HT-29 (cell line): Measurements from ENCODE around the gene FAM107B. TPM values are rescaled to one million over a fixed set of nuclear protein-coding genes. Genes with fewer than 3 reads are reported as not detected.
"Not testable (repeated sequence)": the region's sequence is repeated elsewhere in the genome, so short reads cannot be mapped to it uniquely, and the experiment has no call there.

Source experiments
- DNase-seq: peaks from one replicate; pipeline ENCODE4 v3.0.0-alpha.2; 2015; ENCODE audit warnings: low spot score
- total RNA-seq: library from RNA; depleted of rRNA; stranded (reverse); fragments of >200 nt; shearing (Covaris generic); gene quantifications from 2 replicates; pipeline ENCODE4 v1.2.3, GENCODE V29; 2014

The FAM107B gene
- total RNA-seq, 1 experiment from 2014 or later = 11.0 TPM

DNA sequence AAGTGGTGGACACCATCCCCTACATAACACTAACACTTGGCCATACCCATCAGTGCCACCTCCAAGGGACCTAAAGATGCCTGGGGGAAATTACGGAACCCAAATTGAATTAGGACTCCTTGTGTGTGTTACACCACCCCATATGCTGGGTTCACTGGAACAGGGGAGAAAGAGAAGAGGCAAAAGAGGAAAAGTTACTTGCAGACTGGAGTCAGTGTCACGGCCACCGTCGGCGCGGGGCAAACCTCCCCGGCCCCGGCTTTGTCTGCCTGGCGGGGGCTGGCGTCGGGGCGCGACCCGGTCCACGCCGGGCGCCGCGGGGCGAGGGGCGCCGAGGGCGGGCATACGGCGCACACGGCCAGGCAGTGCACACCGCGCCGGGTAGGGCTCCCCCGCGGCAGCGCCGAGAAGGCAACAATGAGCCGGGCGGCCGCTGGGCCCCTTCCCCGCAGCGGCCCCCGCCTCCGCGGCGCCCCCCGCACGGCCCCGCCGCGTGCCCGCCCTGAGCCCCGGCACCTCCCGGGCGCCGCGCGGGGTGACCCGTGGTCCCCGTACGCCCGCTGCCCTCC, 171.1 kb downstream of the FAM107B start:
- peak; percentile 45 for DNase-seq

GRCh38 chr10:14602807-14603533, 171.7 kb downstream of the FAM107B start:
- DNase-seq = peak; percentile 27

DNA sequence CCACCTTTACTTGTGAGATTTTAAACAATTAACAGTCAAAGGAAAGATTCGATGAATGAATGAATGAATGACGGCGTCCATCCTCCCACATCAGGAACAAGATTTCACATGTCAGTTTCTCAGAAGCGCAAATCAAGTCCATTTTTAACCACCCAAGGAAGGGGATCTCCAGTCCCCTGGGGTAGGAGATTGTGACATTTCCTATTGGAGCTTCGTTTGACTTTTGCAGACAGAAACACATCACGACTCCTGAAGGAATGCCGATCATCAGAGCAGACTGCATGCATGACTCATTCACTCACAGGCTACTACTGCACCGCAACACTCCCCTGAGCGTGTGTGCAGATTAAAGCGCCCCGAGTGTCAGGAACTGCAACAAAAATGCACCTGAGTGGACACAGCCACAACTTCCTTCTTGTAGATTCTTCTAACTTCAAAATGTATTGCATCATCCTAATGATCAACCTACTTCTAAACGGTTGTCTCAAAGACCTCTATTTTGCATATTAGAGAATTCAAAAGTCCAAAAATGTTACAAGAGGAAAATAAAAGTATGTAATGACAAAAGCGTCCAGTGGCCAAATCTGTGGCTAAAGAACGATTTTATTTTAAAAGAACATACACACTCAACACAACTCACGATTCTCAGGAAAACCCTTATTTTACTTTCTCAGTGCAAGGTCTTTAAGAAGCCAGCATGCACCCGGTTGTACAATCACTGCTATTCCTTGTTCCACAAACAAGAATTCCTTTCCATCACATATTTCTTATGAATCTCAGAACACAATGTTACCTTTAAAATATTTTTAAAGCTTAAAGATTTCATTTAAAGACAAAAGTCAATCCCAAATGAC, 172.6 kb downstream of the FAM107B start:
- DNase-seq = peak; percentile 72

- DNase-seq = no peak
Measured at GRCh38 chr10:14601326-14601725, 173.4 kb downstream of the FAM107B start.

GRCh38 chr10:14600065-14600464, 174.6 kb downstream of the FAM107B start:
- no peak for DNase-seq

DNA sequence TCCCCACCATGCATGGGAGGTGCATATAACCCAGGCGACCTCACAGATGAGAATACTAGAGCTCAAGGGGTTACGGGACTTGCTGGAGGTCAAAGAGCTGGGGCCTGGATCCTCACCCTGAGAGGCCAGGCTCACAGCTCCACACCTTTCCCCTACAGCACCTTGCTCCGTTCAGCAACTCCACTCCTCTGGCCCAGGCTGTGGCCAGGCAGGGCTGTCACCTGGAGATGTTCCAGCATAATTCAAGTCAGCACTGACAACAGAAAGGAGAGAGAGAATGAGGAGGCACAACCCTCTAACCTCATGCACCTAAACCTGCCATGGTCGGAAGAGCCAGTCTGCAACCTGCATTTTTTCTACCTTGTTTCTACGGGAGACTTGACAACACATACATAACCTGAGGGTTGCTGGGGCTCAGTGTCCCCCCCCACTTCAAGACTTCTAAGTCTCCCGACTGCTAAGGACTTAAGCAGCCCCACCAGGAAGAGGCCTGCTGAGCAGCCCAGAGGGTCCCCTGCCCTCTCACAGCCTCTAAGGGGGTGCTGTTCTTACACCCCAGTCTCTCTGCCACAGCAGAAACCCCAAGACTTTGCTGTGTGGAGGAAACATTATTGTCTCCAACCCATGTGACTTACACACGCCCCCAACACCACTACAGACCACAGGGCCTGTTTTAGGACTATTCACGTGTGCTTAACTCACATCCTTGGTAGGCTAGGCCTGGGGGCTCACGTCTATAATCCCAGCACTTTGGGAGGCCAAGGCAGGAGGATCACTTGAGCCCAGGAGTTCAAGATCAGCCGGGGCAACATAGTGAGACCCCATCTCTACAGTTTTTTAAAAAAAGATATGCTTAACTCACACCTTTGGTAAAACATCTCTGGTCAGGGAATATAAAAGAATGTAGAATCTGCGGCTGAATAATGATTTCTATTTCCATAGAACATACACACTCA, 175.6 kb downstream of the FAM107B start:
- no peak for DNase-seq

DNA sequence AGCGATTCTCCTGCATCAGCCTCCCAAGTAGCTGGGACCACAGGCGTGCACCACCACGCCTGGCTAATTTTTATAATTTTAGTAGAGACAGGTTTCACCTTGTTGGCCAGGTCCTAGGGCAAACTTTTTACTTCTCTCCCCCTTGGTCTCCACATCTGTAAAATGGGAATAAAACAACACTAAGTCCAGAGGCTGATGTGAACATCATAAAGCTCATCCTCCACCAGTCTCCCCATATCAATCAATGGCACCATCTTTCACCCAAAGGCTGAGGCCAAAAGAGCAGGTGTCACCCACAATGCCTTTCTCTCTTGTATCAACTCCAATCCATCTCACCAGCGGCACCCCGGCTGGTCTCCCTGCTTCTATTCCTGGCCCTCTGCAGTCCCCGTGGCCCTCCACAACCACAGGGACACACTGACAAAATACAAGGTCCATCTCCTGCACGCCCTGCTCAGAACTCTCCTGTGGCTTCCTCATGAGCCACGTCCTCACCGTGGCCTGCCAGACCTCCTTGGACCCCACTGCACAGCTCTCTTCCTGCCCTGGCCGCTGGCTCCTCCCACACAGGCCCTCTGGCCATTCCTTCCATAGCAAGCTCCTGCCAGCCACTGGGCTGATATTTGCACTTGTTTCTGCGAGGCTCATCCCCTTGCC, 179.0 kb downstream of the FAM107B start:
- no peak for DNase-seq

DNA sequence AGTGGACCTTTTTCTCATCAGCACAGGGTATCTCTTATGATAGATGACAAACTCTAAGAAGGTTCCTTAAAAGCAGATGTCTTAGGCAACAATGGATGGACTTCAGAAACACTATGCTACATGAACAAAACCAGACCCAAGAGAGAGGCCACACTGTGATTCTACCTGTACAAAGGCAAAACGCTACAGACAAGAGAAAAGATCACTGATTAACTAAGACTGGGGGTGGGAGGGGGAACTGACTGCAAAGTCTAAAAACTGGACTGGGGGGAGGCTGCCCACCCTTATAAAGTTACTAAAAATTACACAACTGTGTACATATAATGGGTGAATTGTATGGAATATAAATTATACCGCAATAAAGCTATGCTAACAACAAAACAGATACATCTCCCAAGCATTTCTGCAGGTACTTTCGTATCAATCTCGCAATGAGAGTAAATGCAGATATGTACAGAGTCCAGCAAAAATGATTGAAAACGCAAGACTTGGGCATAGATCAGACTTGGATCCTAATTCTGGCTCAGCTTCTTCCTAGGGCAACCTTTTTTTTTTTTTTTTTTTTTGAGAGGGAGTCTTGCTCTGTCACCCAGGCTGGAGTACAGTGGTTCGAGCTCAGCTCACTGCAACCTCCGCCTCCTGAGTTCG, 179.7 kb downstream of the FAM107B start:
- DNase-seq = no peak

DNA sequence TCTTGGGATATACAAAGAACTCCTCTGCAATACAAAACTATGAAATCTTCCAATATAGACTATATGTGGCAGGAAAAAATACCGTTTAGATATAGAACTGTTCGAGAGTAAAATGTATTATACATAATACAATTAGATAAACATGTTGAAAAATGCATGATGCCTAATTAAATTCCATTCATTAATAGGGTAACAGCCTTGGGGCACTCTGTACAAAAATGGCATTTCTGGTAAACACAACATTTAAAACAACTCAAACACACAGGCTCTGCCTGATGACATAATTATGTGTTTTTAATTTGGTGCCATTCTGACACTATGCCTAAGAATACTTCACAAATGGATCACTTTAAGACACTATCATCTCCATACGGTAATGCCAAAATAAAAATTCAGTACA, 180.9 kb downstream of the FAM107B start:
- DNase-seq = no peak

GRCh38 chr10:14592566-14592965, 182.1 kb downstream of the FAM107B start:
- no peak for DNase-seq

DNA sequence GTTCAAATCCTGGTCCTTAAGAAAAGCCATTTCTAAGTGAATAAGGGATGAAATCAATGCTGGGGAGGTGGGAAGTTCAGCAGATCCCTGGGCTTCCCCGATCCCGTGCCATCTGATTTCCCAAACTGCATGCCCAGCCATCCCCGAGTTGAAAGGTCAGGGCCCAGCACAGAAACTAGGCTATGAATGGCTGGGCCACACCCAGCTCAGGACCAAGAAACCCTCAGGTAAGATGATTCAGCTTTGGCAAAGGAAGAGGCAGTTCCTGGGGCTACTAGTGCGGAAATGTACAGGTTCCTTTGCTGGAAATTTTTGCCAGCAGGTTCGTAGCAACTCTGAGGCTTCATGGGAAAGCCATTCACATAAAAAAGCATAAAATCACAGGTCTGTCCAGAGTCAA, 182.7 kb downstream of the FAM107B start:
- no peak for DNase-seq

GRCh38 chr10:14588938-14589294, 185.8 kb downstream of the FAM107B start:
- not testable (repeated sequence) for DNase-seq

GRCh38 chr10:14588084-14588937, 186.4 kb downstream of the FAM107B start:
- peak; percentile 52 for DNase-seq

DNA sequence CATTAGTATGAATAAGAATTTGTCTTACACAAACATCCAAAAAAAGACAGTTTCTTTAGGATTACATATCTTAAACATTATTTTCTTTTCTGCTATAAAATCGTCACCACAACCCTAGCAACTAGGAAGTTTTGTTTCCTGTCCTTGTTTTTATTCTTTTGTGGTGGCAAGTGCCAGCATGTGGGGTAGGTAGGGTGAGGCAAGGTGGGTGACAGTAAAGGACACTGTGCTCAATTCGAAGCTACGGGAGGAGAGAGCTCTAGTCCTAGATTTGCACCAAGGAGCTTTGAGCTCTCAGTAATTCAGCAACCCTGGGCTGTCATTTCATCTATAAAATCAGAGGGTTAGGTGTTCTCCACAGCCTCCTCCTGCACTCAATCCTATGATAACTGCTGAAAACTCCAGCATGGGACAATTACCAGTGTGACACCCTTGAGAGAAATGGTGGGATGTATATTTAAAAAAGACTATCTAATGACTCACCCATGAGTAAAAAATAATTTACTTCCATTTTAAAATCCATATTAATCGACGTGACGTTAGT, 187.1 kb downstream of the FAM107B start:
- DNase-seq = no peak

DNA sequence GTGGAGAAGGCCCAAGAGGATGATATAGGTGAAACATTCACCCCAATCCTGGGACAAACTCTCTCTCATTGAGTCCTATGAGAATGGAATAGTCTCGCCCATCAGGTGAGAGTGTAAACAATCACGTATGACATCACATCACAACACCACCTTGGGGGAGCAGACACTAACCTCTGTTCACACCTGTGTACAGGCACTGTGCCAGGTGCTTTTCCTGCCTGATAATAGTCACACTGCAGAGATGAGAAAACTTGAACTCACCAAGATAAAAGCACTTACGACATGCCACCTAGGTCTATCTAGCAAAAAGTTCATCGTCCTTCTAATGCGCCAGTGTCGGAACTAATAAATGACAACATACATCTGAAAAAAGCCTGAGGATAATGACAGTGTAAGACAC, 187.8 kb downstream of the FAM107B start:
- peak; percentile 59 for DNase-seq

DNA sequence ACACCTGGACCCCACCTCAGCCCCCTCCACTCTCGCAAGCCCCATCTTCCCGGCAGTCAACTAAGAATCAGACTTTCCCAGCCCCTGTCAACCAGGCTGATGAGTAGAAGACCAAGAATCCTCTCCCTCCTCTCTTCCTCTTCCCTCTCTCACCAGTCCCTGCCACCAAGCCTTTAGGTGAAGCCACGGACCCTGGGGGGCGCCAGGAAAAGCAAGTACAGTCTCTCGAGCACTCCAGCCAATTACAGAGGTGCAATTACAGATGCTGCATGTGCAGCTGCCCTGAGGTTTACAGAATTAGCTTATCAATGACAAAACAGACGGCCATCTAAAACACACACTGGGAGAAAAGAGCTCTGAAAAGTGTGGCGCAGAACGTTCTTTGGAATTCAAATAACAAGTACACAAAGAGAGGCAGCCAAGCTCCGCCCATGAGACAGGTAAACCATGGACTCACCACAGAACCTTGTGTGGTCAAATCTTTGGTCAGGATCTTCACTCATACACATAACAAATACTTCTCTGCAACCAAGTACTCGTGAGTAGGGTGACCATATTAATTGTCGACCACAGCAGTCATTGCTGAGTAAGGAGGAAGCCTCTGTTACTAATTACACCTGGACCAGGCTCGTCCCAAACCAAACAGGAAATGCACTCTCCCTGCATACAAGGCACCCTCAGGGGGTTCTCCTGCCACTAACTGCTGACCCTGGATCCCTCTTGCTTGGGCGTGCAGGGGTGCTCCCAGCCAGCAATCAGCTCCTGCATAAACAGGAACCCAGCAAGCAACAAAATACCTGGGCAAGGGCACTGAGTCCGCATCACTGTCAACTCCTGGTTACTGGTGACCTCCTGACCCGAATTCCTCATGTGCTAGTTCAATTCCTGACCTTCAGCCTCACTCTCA, 189.2 kb downstream of the FAM107B start:
- no peak for DNase-seq

GRCh38 chr10:14584661-14585060, 190.0 kb downstream of the FAM107B start:
- no peak for DNase-seq

- no peak for DNase-seq
Measured at GRCh38 chr10:14583967-14584366, 190.7 kb downstream of the FAM107B start.
